ENCODE results near the gene COX10.

COX10 gene

GRCh38 chr17:14143688-14144087 is 74.4 kb downstream of the COX10 start:
- no peak for TF ChIP-seq CTCF (IDR thresholded peaks at IDR 0.05; ENCODE audit: low read depth, low read length)
- no peak overlapping the region for H3K4me3 ChIP-seq (replicated peaks in 1 of 2; ENCODE audit: low read depth in 2 of 2, low read length in 2 of 2)
- peak in 1 of 2 donors; percentile 15 for DNase-seq (ENCODE audit: low read depth in 2 of 2)

GRCh38 chr17:14144508-14144907 is 75.2 kb downstream of the COX10 start:
- no peak overlapping the region for H3K4me3 ChIP-seq (replicated peaks in 1 of 2; ENCODE audit: low read depth in 2 of 2, low read length in 2 of 2)
- DNase-seq (ENCODE audit: low read depth in 2 of 2): peak in 1 of 2 donors; percentile 5
- TF ChIP-seq CTCF (IDR thresholded peaks at IDR 0.05; ENCODE audit: low read depth, low read length): no peak

GRCh38 chr17:14149751-14150150 is 80.4 kb downstream of the COX10 start:
- no peak for TF ChIP-seq CTCF (IDR thresholded peaks at IDR 0.05; ENCODE audit: low read depth, low read length)
- no peak overlapping the region for H3K4me3 ChIP-seq (replicated peaks in 1 of 2; ENCODE audit: low read depth in 2 of 2, low read length in 2 of 2)
- DNase-seq (ENCODE audit: low read depth in 2 of 2): no peak

- no peak for DNase-seq (ENCODE audit: low read depth in 2 of 2)
- TF ChIP-seq CTCF (IDR thresholded peaks at IDR 0.05; ENCODE audit: low read depth, low read length): no peak
- no peak overlapping the region for H3K4me3 ChIP-seq (replicated peaks in 1 of 2; ENCODE audit: low read depth in 2 of 2, low read length in 2 of 2)
Observed at GRCh38 chr17:14150619-14151018, 81.3 kb downstream of the COX10 start.

- H3K4me3 ChIP-seq (replicated peaks in 1 of 2; ENCODE audit: low read depth in 2 of 2, low read length in 2 of 2): no peak overlapping the region
- DNase-seq (ENCODE audit: low read depth in 2 of 2): peak in 1 of 2 donors; percentile 7
- no peak for TF ChIP-seq CTCF (IDR thresholded peaks at IDR 0.05; ENCODE audit: low read depth, low read length)
Observed at GRCh38 chr17:14152721-14153120, 83.4 kb downstream of the COX10 start.

- no peak overlapping the region for H3K4me3 ChIP-seq (replicated peaks in 1 of 2; ENCODE audit: low read depth in 2 of 2, low read length in 2 of 2)
- DNase-seq (ENCODE audit: low read depth in 2 of 2): no peak
- TF ChIP-seq CTCF (IDR thresholded peaks at IDR 0.05; ENCODE audit: low read depth, low read length): no peak
Observed at GRCh38 chr17:14153374-14153773, 84.1 kb downstream of the COX10 start.

- no peak overlapping the region for H3K4me3 ChIP-seq (replicated peaks in 1 of 2; ENCODE audit: low read depth in 2 of 2, low read length in 2 of 2)
- no peak for TF ChIP-seq CTCF (IDR thresholded peaks at IDR 0.05; ENCODE audit: low read depth, low read length)
- DNase-seq (ENCODE audit: low read depth in 2 of 2): no peak
Observed at GRCh38 chr17:14156689-14157088, 87.4 kb downstream of the COX10 start.
